HepG2 (cell line): Measurements from ENCODE around the gene TTC31. TPM values are rescaled to one million over a fixed set of nuclear protein-coding genes. Genes with fewer than 3 reads are reported as not detected.
A peak's percentile ranks its signal among the peaks of the same experiment; 100 is the strongest.

Experiments used
- ARID3A ChIP-seq: IDR thresholded peaks from 2 replicates; pipeline ENCODE4 v1.6.1; 2012; ENCODE audit warnings: low read depth, low read length, improper control_type of control experiment
- HDAC1 ChIP-seq: sonication (generic); formaldehyde crosslinking; IDR thresholded peaks from 2 replicates; pipeline ENCODE4 v1.5.1; 2020; ENCODE audit warnings: mild to moderate bottlenecking, missing genetic modification reagents
- HNF4A ChIP-seq: sonication (generic); formaldehyde crosslinking; IDR thresholded peaks from 2 replicates; pipeline ENCODE4 v1.4.0; 2020; ENCODE audit warnings: missing genetic modification reagents
- IRF2 ChIP-seq: IDR thresholded peaks from 2 replicates; pipeline ENCODE4 v1.6.1; 2018; ENCODE audit warnings: missing genetic modification reagents, missing compliant biosample characterization
- MAF1 ChIP-seq: sonication (generic); formaldehyde crosslinking; IDR thresholded peaks from 2 replicates; pipeline ENCODE4 v1.5.0; 2020; ENCODE audit warnings: missing genetic modification reagents, borderline replicate concordance
- MTA3 ChIP-seq: sonication (generic); formaldehyde crosslinking; IDR thresholded peaks from 2 replicates; pipeline ENCODE4 v1.4.0; 2020; ENCODE audit warnings: missing genetic modification reagents
- RBAK ChIP-seq: sonication (generic); formaldehyde crosslinking; IDR thresholded peaks from 2 replicates; pipeline ENCODE4 v1.5.1; 2020; ENCODE audit warnings: mild to moderate bottlenecking, missing genetic modification reagents
- TAF1 ChIP-seq: sonication (generic); formaldehyde crosslinking; IDR thresholded peaks from 2 replicates; pipeline ENCODE4 v1.4.0; 2020; ENCODE audit warnings: missing genetic modification reagents
- UBTF ChIP-seq: sonication (generic); formaldehyde crosslinking; IDR thresholded peaks from 2 replicates; pipeline ENCODE4 v1.4.0; 2020; ENCODE audit warnings: mild to moderate bottlenecking, missing genetic modification reagents
- ZBTB38 ChIP-seq: sonication (generic); formaldehyde crosslinking; IDR thresholded peaks from 2 replicates; pipeline ENCODE4 v1.5.1; 2020; ENCODE audit warnings: mild to moderate bottlenecking, missing genetic modification reagents
- ZFYVE20 ChIP-seq: sonication (generic); formaldehyde crosslinking; IDR thresholded peaks from 2 replicates; pipeline ENCODE4 v1.8.0; 2023; ENCODE audit warnings: low read depth, mild to moderate bottlenecking, moderate library complexity, missing genetic modification reagents, borderline replicate concordance
- ZNF235 ChIP-seq: sonication (generic); formaldehyde crosslinking; IDR thresholded peaks from 2 replicates; pipeline ENCODE4 v1.8.1; 2023; ENCODE audit warnings: mild to moderate bottlenecking, missing genetic modification reagents, borderline replicate concordance
- ZNF749 ChIP-seq: sonication (generic); formaldehyde crosslinking; IDR thresholded peaks from 2 replicates; pipeline ENCODE4 v1.8.0; 2022; ENCODE audit warnings: mild to moderate bottlenecking, missing genetic modification reagents, moderate library complexity, borderline replicate concordance
- polyA plus RNA-seq, 8 experiments: library from polyadenylated mRNA; depleted of rRNA in 3 of 8; stranded (reverse) in 7 of 8; unstranded in 1 of 8; fragments of >200 nt; fragmentation: Illumina TruSeq in 4 of 8; extraction: Trizol in 4 of 8; gene quantifications; 2 replicates each; pipeline versions ENCODE4 v1.2.1 to v1.2.3, GENCODE V29; 2011 to 2016; ENCODE audit warnings: low read depth in 4 of 8, missing spikeins in 1 of 8, mixed read lengths in 1 of 8; ENCODE audit not compliant: insufficient read depth in 1 of 8
- total RNA-seq, 5 experiments: library from RNA; depleted of rRNA; stranded (reverse); fragments of >200 nt; fragmentation: Illumina TruSeq; extraction: Trizol; gene quantifications; 2 replicates each; pipeline ENCODE4 v1.2.3, GENCODE V29; 2016; ENCODE audit warnings: low read depth in 1 of 5
- TF ChIP-seq, protein P1 (sequence below): sonication (generic); formaldehyde crosslinking; IDR thresholded peaks from 2 replicates; pipeline ENCODE4 v1.5.1; 2020; ENCODE audit warnings: mild to moderate bottlenecking, missing genetic modification reagents, moderate library complexity
- TF ChIP-seq, protein P2 (sequence below): sonication (generic); formaldehyde crosslinking; IDR thresholded peaks from 2 replicates; pipeline ENCODE4 v1.5.1; 2020; ENCODE audit warnings: missing genetic modification reagents, mild to moderate bottlenecking, borderline replicate concordance
- TF ChIP-seq, protein P3 (sequence below): sonication (generic); formaldehyde crosslinking; IDR thresholded peaks from 2 replicates; pipeline ENCODE4 v1.4.0; 2020; ENCODE audit warnings: missing genetic modification reagents, borderline replicate concordance

Gene TTC31
- total and polyA plus RNA-seq, 2 of the 13 experiments (the other 11 are each of a cell fraction or from before 2014, with no cell fraction given) = 28.3 to 39.5 TPM

DNA sequence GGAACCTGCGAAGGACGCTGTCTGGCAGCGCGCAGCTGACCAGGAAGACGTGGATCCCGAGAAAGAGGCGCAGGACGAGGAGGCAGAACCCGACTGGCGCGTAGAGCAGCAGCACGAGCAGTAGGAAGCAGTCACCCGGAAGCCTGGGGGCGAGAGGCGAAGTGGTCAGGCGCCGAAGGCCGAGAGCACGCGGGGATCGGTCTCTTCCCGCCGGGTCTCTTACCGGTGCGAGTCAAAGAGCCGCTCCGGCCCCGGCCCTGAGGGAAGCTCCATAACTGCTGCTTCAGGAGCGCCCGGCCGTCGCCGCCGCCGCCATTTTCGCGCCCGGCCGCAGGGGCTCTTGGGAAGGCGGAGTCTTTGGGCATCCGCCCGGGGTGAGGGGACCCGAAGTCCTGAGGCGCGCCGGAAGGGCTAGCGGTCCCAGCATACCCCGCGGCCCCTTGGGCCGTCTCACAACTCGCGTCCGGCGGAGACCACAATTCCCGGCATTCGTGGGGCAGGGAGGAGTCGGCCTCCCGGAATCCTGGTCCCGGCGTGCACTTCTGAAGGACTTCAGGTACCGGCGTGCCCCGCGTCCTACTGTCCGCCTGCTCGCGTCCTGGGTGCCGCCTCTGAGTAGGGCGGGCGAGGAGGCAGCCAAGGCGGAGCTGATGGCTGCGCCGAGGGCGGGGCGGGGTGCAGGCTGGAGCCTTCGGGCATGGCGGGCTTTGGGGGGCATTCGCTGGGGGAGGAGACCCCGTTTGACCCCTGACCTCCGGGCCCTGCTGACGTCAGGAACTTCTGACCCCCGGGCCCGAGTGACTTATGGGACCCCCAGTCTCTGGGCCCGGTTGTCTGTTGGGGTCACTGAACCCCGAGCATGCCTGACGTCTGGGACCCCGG, 46.7 kb downstream of the TTC31 start, which contains the start of the genes AUP1 and HTRA2 (continued):
- peak; percentile 93 for TF ChIP-seq HDAC1
- TF ChIP-seq, protein P1, sequence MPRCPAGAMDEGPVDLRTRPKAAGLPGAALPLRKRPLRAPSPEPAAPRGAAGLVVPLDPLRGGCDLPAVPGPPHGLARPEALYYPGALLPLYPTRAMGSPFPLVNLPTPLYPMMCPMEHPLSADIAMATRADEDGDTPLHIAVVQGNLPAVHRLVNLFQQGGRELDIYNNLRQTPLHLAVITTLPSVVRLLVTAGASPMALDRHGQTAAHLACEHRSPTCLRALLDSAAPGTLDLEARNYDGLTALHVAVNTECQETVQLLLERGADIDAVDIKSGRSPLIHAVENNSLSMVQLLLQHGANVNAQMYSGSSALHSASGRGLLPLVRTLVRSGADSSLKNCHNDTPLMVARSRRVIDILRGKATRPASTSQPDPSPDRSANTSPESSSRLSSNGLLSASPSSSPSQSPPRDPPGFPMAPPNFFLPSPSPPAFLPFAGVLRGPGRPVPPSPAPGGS (CRISPR knock-in tag) = no peak
- peak; percentile 81; the same call in 1 of the 2 replicates for TF ChIP-seq UBTF (CRISPR knock-in tag)
- no peak; the same call in 1 of the 2 replicates for TF ChIP-seq ZNF749
- 0 out of 2 replicates have a peak, but pooled peaks have one; percentile 23 for TF ChIP-seq RBAK (CRISPR knock-in tag)
- TF ChIP-seq IRF2 (CRISPR knock-in tag) = peak; percentile 97
- TF ChIP-seq, protein P2, sequence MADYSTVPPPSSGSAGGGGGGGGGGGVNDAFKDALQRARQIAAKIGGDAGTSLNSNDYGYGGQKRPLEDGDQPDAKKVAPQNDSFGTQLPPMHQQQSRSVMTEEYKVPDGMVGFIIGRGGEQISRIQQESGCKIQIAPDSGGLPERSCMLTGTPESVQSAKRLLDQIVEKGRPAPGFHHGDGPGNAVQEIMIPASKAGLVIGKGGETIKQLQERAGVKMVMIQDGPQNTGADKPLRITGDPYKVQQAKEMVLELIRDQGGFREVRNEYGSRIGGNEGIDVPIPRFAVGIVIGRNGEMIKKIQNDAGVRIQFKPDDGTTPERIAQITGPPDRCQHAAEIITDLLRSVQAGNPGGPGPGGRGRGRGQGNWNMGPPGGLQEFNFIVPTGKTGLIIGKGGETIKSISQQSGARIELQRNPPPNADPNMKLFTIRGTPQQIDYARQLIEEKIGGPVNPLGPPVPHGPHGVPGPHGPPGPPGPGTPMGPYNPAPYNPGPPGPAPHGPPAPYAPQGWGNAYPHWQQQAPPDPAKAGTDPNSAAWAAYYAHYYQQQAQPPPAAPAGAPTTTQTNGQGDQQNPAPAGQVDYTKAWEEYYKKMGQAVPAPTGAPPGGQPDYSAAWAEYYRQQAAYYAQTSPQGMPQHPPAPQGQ (CRISPR knock-in tag) = no peak
- TF ChIP-seq, protein P3, sequence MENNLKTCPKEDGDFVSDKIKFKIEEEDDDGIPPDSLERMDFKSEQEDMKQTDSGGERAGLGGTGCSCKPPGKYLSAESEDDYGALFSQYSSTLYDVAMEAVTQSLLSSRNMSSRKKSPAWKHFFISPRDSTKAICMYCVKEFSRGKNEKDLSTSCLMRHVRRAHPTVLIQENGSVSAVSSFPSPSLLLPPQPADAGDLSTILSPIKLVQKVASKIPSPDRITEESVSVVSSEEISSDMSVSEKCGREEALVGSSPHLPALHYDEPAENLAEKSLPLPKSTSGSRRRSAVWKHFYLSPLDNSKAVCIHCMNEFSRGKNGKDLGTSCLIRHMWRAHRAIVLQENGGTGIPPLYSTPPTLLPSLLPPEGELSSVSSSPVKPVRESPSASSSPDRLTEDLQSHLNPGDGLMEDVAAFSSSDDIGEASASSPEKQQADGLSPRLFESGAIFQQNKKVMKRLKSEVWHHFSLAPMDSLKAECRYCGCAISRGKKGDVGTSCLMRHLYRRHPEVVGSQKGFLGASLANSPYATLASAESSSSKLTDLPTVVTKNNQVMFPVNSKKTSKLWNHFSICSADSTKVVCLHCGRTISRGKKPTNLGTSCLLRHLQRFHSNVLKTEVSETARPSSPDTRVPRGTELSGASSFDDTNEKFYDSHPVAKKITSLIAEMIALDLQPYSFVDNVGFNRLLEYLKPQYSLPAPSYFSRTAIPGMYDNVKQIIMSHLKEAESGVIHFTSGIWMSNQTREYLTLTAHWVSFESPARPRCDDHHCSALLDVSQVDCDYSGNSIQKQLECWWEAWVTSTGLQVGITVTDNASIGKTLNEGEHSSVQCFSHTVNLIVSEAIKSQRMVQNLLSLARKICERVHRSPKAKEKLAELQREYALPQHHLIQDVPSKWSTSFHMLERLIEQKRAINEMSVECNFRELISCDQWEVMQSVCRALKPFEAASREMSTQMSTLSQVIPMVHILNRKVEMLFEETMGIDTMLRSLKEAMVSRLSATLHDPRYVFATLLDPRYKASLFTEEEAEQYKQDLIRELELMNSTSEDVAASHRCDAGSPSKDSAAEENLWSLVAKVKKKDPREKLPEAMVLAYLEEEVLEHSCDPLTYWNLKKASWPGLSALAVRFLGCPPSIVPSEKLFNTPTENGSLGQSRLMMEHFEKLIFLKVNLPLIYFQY (CRISPR knock-in tag) = peak; percentile 86; the same call in 1 of the 2 replicates
- TF ChIP-seq ARID3A = no peak
- peak; percentile 61; the same call in 1 of the 2 replicates for TF ChIP-seq ZBTB38
- TF ChIP-seq MAF1 (CRISPR knock-in tag) = peak; percentile 51
- TF ChIP-seq ZFYVE20 = no peak
- peak; percentile 98 for TF ChIP-seq TAF1 (CRISPR knock-in tag)
- TF ChIP-seq MTA3 (CRISPR knock-in tag) = no peak
- TF ChIP-seq HNF4A (CRISPR knock-in tag) = no peak
- peak; percentile 83; the same call in 1 of the 2 replicates for TF ChIP-seq ZNF235 (CRISPR knock-in tag)
